ENCODE results near the gene DIP2C.
"Not testable (repeated sequence)": the region's sequence is repeated elsewhere in the genome, so short reads cannot be mapped to it uniquely, and the experiment has no call there.

Gene DIP2C

DNA sequence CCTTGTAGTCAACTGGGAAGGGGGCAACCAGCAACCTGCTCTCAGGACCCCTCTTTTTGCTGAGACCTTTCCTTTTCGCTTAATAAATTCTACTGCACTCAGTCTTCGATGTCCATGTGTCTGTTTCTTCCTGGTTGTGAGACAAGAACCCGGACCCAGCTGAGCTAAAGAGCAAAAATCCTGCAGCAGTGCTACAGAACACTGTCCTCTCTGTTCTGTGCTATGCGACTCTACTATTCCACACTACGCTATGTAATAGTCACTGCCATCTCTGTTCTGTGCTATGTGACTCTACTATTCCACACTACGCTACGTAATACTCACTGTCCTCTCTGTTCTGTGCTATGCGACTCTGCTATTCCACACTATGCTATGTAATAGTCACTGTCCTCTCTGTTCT lies 34.3 kb downstream of the DIP2C start:
- DNase-seq = no peak

DNA sequence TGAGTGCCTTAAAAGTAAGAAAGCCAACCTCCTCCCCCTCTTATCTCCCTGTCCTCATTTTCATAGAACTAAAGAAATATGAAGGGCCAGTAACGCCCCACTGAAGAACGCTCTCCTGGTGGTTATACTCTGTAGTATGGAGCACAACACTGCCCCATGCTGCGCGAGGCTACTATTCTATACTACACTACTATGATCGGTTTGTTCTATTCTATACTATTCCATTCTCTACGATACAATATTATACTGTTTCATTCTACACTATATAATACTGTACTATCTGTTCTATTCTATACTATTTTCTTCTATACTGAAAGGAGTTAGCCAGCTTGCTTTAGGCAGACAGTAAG lies 34.8 kb downstream of the DIP2C start:
- no peak for DNase-seq

DNA sequence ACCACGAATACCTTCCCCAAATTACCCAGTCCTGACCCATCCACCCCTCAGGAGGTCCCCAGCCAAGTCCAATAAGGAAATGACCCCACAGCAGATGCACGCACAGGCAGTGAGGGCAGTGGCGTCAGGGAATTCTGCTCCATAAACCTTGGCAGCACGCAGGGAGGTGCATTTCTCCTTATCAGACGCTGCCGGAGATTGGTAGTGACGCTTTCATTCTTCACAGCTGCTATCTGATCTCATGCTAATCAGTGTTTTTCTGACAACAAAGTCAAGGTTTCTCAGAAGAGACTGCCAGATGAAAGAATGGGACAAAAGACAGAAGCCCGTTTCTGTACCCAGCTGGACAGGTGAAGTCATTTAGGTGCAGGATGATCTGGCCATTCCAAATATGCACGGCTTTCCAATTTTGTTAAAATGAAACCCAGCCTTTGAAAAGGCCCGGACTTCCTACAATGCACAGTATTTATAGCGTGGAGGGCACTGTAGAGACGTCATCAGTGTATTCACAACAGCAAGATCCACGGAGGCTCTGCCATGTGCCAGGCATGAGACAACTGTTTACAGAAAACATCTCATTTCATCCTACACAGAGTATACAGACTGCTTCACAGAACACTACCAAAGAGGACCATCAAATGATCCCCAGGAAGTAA lies 35.3 kb downstream of the DIP2C start:
- DNase-seq = no peak

DNA sequence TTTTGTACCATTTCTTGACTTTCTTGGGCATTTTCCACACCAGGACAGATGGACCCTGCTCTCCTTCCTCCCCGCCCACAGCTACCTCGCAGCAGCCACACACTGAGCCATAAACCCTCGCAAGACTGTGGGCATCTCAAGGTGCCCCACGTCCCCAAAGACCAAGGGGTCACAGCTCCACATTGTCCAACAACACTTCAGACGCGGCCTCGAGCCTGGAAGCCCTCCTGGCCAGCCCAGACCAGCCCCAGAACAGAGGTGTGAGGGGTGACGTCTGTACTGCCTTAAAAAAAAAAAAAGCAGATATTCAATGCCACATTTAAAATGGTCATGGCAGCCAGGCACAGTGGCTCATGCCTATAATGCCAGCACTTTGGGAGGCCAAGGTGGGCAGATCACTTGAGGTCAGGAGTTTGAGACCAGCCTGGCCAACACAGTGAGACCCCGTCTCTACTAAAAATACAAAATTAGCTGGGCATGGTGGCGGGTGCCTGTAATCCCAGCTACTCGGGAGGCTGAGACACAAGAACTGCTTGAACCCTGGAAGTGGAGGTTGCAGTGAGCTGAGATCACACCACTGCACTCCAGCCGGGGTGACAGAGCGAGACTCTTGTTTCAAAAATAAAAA lies 36.5 kb downstream of the DIP2C start:
- not testable (repeated sequence) for DNase-seq

DNA sequence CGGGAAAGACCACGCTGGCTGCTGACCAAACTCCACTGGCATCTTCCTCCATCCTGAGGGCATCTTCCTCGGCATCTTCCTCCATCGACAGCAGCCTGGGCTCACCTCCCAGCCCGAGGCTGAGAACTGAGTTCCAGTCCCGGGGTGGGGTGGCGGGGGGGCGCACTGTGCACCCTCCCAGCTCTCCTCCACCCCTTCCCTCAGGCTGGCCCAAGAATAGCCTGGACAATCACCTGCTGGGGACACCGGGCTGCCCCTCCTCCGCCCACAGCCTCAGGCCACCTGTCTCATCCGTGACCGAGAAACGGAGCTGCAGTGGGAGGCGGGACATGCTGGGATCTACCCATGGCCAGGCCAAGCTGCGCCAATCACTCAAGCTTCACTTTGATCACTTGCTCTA lies 37.2 kb downstream of the DIP2C start:
- no peak for DNase-seq

DNA sequence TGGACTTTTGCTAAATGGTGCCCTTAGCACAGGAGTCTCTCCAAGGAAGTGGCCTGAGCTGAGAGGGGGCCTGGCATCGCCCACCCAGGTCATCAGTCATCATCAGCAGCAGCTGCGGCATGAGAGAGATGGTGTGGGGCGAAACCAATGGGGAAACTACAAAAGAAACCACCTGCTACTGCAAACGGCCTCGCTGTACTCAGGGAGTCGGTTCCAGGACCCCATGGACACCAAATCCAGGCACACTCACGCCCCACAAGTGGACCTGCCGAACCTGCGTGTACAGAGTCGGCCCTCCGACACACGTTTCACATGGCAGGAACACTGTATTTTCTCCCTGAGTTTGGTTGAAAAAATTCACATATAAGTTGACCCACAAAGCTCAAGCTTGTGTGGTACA lies 37.8 kb downstream of the DIP2C start:
- no peak for DNase-seq

DNA sequence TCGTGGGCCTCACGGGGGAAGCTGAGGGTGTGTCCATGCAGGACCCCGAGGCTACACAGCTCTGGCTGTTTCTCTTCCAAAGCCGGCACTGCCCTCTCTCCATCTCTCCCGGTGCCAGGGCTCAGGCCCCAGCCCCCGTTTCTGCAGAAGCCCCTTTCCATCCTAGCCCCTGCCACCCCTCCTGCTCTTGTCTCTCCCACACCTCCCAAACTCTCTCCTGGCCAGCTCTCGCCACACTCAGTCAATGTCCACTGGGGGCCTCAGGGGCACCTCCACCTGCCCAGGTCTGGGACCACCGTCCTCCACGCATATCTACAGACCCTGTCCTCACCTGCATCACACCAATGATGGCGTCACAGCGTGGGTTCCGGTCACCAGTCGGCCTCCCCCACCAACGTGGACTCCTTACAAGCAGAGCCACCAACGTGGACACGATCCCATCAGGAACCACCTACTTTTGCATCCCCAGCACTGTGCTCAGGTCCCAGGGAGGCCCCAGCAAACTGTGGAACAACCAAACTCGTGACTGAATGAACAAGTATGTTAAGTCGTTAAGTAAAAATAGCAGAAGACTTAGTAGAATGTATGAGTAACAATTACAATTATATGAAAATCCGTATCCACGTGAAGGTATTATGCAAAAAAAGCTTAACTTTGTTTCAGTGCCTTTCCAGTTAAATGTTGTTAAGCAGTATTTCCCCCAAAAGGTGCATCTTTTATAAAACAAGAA lies 38.4 kb downstream of the DIP2C start:
- DNase-seq = no peak

DNA sequence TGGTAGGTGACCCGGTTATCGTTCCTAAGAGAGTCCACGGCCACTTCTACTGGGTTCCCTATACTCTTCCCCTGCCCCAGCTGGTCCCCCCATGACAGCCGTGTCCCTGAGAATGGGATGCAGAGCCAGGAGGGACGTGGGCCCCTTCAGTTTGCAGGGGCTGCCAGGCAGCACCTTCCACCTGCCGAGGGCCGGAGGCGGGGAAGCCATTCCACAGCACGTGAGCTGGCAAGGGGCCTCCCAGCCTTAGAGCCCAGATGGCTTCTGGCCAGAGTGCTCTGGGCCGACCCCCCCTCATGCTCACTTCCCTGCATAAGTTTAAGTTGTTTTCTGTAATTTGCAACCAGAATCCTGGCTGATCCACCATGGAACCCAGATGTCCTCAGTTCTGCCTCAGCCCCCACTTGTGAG lies 39.0 kb downstream of the DIP2C start:
- DNase-seq = no peak

DNA sequence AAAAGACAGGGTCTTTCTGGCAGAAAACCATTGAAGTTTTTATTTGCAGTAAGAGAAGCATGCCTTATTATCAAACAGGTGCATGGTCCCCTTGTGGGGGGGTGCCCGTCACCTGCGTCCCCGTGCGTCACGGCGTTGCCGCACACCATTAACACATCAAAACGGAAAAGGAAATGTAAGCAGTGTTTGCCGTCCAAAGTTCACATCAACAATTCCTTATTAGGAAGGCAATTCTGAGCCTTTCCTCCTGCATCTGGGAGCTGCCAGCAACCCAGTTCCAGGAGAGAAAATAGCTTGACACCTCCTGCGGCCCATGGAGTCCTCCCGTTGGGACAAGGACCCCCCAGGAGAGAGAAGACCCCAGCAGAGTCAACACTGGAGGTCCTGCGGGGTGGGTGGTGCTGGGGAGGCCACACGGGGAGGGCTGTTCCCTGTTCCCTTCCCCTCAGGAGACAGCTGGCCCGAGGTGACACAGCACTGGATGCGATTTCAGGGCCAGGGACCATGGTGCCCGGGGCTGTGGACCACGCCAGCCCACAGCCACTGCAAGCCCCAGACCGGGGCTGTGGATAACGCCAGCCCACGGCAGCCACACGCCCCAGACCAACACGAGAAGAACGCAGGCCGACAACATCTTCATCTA lies 39.5 kb downstream of the DIP2C start:
- DNase-seq = no peak

DNA sequence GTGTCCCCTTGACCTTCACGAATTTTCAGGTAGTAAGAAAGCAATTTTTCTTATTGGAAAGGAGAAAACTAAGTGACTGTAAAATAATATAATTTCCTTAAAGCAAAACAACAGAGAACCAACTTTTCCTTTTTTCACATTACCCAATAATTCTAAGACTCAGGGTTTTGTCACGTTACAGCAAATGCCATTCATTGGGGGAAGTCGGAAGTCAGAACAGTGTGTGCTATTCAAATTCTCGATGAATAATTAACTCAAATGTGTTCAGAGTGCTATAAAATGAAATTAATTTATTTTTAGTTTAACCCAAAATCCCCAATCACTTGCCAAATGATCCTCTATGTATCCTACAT lies 40.0 kb downstream of the DIP2C start:
- DNase-seq = no peak

DNA sequence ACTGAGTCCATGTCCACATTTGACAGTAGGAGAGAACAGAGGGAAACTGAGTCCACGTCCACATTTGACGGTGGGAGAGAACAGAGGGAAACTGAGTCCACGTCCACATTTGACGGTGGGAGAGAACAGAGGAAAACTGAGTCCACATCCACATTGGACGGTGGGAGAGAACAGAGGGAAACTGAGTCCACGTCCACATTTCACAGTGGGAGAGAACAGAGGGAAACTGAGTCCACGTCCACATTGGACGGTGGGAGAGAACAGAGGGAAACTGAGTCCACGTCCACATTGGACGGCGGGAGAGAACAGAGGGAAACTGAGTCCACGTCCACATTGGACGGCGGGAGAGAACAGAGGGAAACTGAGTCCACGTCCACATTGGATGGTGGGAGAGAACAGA lies 42.4 kb downstream of the DIP2C start:
- not testable (repeated sequence) for DNase-seq

DNA sequence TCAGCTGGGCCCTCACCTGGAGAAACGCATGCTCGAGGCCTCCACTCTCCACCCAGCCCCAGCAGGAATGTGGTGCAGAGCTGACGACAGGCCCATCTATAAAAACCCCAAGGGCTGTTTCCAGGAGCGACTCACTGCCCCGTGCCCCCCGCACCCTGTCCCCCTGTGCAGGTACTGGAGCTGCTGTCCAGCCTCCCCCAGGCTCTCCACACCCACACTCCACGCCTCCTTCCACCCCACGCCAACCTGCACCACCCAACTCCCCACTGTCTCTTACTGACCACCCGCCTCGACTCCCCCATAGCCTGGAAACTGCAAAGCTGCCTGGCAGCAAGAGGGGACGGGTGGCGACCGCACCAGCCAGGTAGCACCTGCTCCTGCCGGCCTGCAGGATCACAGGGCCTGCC lies 43.3 kb downstream of the DIP2C start:
- no peak for DNase-seq

DNA sequence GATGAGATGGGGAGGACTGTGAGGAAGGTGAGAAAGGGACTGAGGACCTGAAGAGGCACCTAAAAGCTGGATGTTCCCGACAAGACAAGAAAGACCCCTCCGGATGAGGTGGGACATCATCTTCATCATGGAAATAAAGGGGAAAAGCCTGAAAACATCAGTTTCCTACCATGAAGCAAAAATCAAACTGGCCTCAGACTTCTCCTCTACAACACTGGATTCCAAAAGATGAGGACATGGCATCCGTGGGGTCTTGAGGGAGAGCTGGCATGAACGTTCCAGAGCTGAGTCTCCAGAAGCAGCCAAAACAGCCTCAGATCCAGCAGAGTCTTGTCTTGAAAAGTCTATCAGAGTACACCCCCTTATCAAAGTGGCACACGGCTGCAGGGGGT lies 44.5 kb downstream of the DIP2C start:
- no peak for DNase-seq

DNA sequence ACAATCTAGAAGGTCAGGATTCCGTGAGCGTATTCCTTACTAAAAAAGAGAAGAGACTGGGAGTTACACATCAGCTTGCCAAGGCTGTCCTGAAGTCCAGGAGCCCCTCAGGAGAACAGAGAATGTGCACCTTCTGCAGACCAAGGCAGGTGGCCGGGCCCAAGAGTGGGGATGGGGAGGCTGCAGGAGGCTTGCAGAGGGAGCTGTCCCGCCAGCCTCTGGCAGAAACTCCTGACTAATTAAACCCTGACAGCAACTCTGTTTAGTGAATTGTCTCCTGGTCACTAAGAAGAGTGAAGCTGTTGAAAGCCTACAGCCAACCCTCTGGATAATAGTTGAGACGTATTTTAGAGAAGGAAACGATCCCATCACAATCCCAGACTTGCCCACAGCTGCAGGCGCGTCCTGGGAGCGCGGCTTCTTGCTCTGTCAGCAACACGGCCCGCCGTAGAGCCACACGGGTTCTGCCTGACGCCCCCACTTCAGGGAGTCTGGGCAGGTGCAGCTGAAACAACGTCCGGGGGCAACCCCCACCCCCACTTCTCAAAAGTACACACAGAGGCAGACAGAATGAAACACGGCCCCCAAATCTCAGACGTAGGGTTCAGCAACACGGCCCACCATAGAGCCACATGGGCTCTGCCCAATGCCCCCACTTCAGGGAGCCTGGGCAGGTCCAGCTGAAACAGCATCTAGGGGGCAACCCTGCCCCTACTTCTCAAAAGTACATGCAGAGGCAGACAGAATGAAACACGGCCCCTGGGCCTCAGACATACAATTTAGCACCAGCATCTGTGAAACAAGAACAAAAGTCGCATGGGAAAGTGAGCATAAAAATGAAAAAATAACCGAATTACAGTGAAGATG lies 45.2 kb downstream of the DIP2C start:
- no peak for DNase-seq

DNA sequence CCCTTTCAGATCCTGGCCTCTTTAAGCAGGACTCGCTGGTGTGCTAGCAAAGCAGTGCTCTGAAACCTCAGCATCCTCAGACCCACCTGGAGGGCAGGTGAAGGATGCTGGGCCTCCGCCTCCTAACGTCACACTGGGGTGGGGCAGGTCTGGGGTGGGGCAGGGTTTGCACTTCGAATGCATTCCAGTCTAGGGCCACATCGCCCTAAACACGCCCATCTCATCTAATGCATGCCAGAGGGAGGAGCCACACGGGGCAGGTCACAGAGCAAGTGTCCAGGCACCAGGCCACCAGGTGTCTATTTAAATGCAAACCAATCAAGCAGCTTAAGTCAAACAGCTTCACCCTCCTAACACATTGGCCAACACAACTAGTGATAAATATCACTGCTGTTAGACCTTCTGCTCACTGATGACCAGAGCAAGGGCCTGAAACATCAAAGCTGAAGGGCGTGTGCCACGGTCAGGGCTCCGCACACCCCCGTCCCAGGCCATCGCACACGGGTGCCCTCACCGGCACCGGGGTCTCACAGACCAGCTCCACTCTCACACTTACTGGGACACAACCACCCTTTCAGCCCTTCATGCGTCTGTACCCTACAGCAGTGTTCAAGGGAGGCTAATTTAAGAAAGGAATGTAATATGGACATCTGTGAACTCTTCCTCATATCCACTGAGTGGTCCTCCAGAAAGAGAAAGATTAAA lies 47.1 kb downstream of the DIP2C start:
- DNase-seq = no peak

DNA sequence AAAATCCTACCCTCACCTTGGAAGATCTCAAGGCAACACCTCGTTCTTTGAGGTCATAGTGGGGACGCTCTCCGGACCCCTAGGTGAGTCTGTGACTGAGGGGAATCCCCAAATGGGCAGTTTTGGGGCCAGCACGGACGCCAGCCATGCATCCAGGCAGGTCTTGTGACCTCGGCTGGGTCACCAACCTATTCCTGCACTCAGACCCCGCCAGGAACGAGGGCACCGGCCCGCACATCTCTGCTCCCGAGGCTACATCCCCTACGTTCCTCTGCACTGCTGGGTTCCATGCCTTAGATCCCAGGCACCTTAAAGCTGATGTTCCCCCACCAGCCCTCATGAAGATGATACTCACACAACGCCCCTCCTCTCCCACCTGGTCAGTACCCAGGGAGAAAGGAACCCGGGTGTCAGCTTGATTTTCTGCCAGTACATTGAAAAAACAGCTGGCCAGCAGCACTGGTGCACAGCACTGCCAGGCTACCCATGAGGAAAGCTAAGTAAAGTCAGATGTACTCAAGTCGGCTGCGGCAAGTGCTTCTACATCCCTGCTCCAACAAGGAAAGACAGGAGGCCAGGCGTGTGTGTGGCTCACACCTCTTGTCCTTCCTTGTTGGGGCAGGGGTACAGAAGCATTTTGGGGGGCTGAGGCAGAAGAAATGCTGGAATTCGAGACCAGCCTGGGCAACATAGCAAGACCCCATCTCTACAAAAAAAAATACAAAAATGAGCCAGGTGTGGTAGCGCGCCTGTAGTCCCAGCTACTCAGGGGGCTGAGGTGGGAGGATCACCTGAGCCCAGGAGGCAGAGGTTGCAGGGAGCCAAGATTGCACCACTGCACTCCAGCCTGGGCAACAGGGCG lies 48.1 kb downstream of the DIP2C start:
- no peak for DNase-seq

DNA sequence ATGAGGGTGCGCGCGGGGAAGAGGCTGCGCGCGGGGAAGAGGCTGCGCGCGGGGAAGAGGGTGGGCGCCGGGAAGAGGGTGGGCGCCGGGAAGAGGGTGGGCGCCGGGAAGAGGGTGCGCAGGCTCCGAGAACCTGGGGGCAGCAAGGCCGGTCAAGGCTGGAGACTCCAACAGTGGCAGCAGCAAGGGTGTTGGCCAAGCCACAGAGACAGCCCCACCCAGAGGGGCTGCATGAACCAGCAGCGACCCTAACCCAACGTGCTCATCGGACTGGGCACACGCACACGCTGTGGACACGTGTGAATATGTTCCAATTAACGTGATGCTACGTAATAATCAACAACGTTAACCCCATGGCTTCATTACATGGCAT lies 48.8 kb downstream of the DIP2C start:
- DNase-seq = no peak

DNA sequence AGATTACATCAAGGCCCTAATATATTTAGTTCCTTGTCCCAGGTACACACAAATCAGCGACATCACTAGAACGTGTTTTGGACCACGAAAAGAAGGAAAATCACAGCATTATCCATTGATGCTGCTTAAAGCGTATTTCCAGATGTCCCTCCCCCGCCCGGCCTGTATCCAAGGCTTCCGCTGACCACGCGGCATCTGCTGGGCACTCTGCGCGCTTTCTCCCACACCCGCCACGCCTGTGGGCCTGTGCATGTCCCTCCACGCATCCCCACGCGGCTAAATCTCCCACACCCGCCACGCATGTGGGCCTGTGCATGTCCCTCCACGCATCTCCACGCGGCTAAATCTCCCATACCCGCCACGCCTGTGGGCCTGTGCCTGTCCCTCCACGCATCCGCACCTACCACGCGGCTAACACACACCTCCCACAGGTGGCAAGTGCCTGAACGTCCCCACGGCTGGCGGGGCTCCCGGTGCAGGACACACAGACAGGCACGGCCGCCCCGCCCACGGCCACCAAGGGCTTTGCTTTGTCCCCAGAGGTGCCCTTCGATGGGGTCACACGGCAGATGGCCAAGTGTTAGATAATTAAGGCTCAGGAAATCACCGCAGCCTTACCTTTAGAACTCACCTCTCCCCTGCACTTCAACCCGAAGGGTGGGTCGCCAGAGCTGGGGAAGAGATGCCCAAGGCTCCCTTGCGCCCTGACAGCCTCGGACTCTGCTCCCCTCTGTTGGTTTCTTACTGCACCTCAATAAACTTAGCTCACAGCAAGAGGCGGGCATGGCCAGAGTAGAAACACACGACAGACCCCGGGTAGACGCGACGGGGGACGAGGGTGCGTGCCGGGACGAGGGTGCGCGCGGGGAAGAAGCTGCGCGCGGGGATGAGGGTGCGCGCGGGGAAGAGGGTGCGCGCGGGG lies 49.5 kb downstream of the DIP2C start:
- no peak for DNase-seq

DNA sequence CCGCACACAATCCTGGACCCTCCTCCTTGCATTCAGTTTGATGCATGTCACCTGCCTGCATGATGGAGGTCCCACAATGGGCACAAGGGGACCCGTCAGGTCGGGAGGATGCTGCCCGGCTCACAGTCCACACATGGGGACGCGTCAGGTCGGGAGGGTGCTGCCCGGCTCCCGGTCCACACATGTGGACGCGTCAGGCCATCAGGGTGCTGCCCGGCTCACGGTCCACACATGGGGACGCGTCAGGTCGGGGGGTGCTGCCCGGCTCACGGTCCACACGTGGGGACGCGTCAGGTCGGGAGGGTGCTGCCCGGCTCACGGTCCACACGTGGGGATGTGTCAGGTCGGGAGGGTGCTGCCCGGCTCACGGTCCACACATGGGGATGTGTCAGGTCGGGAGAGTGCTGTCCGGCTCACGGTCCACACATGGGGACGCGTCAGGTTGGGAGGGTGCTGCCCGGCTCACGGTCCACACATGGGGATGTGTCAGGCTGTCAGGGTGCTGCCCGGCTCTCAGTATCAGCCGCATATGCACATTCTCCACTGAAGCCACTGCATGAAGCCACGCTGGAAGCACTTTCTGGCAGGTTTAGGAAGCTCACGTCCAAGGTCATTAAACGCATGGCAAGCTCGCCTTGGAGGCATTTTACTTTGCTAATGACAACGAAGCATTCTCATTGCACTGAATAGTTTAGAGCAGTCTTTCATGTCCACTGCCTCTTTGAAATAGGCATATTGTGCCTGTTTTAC lies 50.3 kb downstream of the DIP2C start:
- DNase-seq = no peak

All from central memory CD4-positive, alpha-beta T cell (primary cell).